GM19351 (cell line): ENCODE results near the gene PTPN14.
"Not testable (repeated sequence)": the region's sequence is repeated elsewhere in the genome, so short reads cannot be mapped to it uniquely, and the experiment has no call there.

ENCODE experiments used
- ATAC-seq: cut with Tn5 transposase; IDR thresholded peaks from one replicate; pipeline ENCODE4 v1.9.1; 2021; ENCODE audit warnings: mild to moderate bottlenecking, moderate library complexity; ENCODE audit not compliant: unreplicated experiment

PTPN14 gene

GRCh38 chr1:214404154-214404553 is 147.2 kb downstream of the PTPN14 start:
- no peak for ATAC-seq

GRCh38 chr1:214403431-214403830 is 148.0 kb downstream of the PTPN14 start:
- no peak for ATAC-seq

- ATAC-seq, result no peak
Observed at GRCh38 chr1:214402613-214403083, 148.8 kb downstream of the PTPN14 start.

- ATAC-seq, result no peak
Observed at GRCh38 chr1:214401666-214402065, 149.7 kb downstream of the PTPN14 start.

- no peak for ATAC-seq
Observed at GRCh38 chr1:214400131-214400530, 151.3 kb downstream of the PTPN14 start.

- no peak for ATAC-seq
Observed at GRCh38 chr1:214398490-214398889, 152.9 kb downstream of the PTPN14 start.

- ATAC-seq, result no peak
Observed at GRCh38 chr1:214397497-214397896, 153.9 kb downstream of the PTPN14 start.

GRCh38 chr1:214396330-214396729 is 155.1 kb downstream of the PTPN14 start:
- ATAC-seq, result no peak

- ATAC-seq, result not testable (repeated sequence)
Observed at GRCh38 chr1:214394569-214394968, 156.8 kb downstream of the PTPN14 start.

GRCh38 chr1:214393086-214393485 is 158.3 kb downstream of the PTPN14 start:
- no peak for ATAC-seq

- no peak for ATAC-seq
Observed at GRCh38 chr1:214391873-214392645, 159.3 kb downstream of the PTPN14 start.

GRCh38 chr1:214389734-214390133 is 161.7 kb downstream of the PTPN14 start:
- ATAC-seq, result no peak

GRCh38 chr1:214386747-214387146 is 164.7 kb downstream of the PTPN14 start:
- no peak for ATAC-seq

GRCh38 chr1:214386333-214386732 is 165.1 kb downstream of the PTPN14 start:
- ATAC-seq, result no peak

GRCh38 chr1:214385428-214385827 is 166.0 kb downstream of the PTPN14 start:
- no peak for ATAC-seq

GRCh38 chr1:214384373-214385079 is 166.9 kb downstream of the PTPN14 start:
- ATAC-seq, result no peak

GRCh38 chr1:214383381-214384372 is 167.7 kb downstream of the PTPN14 start:
- no peak for ATAC-seq

GRCh38 chr1:214380986-214381695 is 170.3 kb downstream of the PTPN14 start:
- ATAC-seq, result no peak

- ATAC-seq, result no peak
Observed at GRCh38 chr1:214380396-214380795, 171.0 kb downstream of the PTPN14 start.

- no peak for ATAC-seq
Observed at GRCh38 chr1:214379236-214379970, 172.0 kb downstream of the PTPN14 start.
